Panc1 (cell line): Measurements from ENCODE around the gene ARL2. TPM values are rescaled to one million over a fixed set of nuclear protein-coding genes. Genes with fewer than 3 reads are reported as not detected.

Experiments
- ATAC-seq: fragments of 200-7000 bp; cut with Tn5 transposase; 2 replicates; pipeline ENCODE4 v1.9.1; 2020; ENCODE audit warnings: mild to moderate bottlenecking, moderate library complexity
- BruUV-seq: library from RNA; stranded (reverse); fragments of 400-500 nt; replicated peaks from 2 replicates; lab custom pipeline; 2021; lab: Mats Ljungman, UMichigan
- CTCF ChIA-PET: fragments of 300-600 bp; sonication (Branson Sonifier 250); formaldehyde crosslinking; loops from one replicate; lab custom pipeline; 2022; ENCODE audit warnings: antibody characterized with exemption; lab: Charles Lee
- POLR2A ChIA-PET: fragments of 300-600 bp; sonication (Branson Sonifier 250); formaldehyde crosslinking; loops from one replicate; lab custom pipeline; 2022; ENCODE audit warnings: antibody characterized with exemption; lab: Charles Lee
- DNase-seq: peaks from one replicate; pipeline ENCODE4 v3.0.0-alpha.2; 2010; ENCODE audit warnings: low read depth, low spot score
- H3K27ac ChIP-seq: 2 replicates; pipeline ENCODE4 v1.5.1; 2011; ENCODE audit warnings: mild to moderate bottlenecking, low read length, inconsistent platforms
- H3K27me3 ChIP-seq: fragments of 200-500 bp; sonication (Bioruptor generic); 2 replicates; pipeline ENCODE4 v1.6.0; 2014; ENCODE audit warnings: low read length, inconsistent platforms; ENCODE audit not compliant: control insufficient read depth, insufficient read depth
- H3K36me3 ChIP-seq: fragments of 200-500 bp; sonication (Bioruptor generic); 2 replicates; pipeline ENCODE4 v1.5.1; 2014; ENCODE audit warnings: inconsistent platforms, mild to moderate bottlenecking, low read length, moderate library complexity; ENCODE audit not compliant: control insufficient read depth, insufficient read depth
- H3K4me1 ChIP-seq: 2 replicates; pipeline ENCODE4 v1.5.1; 2011; ENCODE audit warnings: inconsistent platforms, mild to moderate bottlenecking, low read length, moderate library complexity; ENCODE audit not compliant: control insufficient read depth, insufficient read depth
- H3K4me3 ChIP-seq, 2 experiments: 2 replicates each; pipeline ENCODE4 v1.5.1; 2011 to 2012; ENCODE audit warnings: low read depth in 2 of 2, low read length in 2 of 2, mild to moderate bottlenecking in 2 of 2, inconsistent platforms in 1 of 2, moderate library complexity in 1 of 2
- H3K9me3 ChIP-seq: fragments of 200-500 bp; sonication (Bioruptor generic); 2 replicates; pipeline ENCODE4 v1.5.1; 2014; ENCODE audit warnings: low read depth, mild to moderate bottlenecking, inconsistent platforms, low read length, moderate library complexity; ENCODE audit not compliant: control insufficient read depth, insufficient read depth
- CTCF ChIP-seq: fragments of 450-650 bp; IDR thresholded peaks from 2 replicates; pipeline ENCODE4 v1.5.1; 2017; ENCODE audit warnings: mild to moderate bottlenecking
- POLR2AphosphoS5 ChIP-seq: IDR thresholded peaks from 2 replicates; pipeline ENCODE4 v1.6.1; 2012; ENCODE audit warnings: mild to moderate bottlenecking, low read depth, low read length, moderate library complexity
- REST ChIP-seq, 2 experiments: IDR thresholded peaks; 2 replicates each; pipeline ENCODE4 v1.6.1; 2011 to 2012; ENCODE audit warnings: low read depth in 2 of 2, control low read depth in 1 of 2, low read length in 1 of 2, mild to moderate bottlenecking in 1 of 2, moderate library complexity in 1 of 2; ENCODE audit not compliant: insufficient read depth in 1 of 2
- SIN3A ChIP-seq: IDR thresholded peaks from 2 replicates; pipeline ENCODE4 v1.6.1; 2012; ENCODE audit warnings: low read depth, mild to moderate bottlenecking, low read length, moderate library complexity, borderline replicate concordance; ENCODE audit not compliant: insufficient read depth
- TCF7L2 ChIP-seq: IDR thresholded peaks from 2 replicates; pipeline ENCODE4 v1.6.1; 2011; ENCODE audit warnings: mild to moderate bottlenecking, low read depth, low read length, inconsistent platforms
- in situ Hi-C: cut with HindIII; loops from 2 replicates; pipeline ENCODE4 v1.10.0; 2016; ENCODE audit warnings: low sequenced_read_pairs, low pct_unique_long_range_greater_than_20kb
- intact Hi-C: fragments of 100-400 bp; cut with micrococcal nuclease; formaldehyde crosslinking; loops from one replicate; pipeline ENCODE4 v1.10.0; 2022; ENCODE audit not compliant: unreplicated experiment
- total RNA-seq: library from RNA; stranded (reverse); gene quantifications from one replicate; pipeline ENCODE4 v1.2.1, GENCODE V29; 2021; ENCODE audit not compliant: unreplicated experiment

ARL2 gene
- total RNA-seq, 1 experiment from 2014 or later, result 177 TPM

- in situ Hi-C loops (no loop called here), intact Hi-C loops (no loop called here)
- H3K4me3 ChIP-seq, result peak within 1 kb of the TSS; percentile 27 to 53
- peak; percentile 79 for ATAC-seq
- H3K27ac ChIP-seq, result peak within 1 kb of the TSS; percentile 52
- peak; percentile 18 for DNase-seq
- H3K36me3 ChIP-seq, result no peaks in the 10 kb centered on the region
- no peaks in the 10 kb centered on the region for H3K9me3 ChIP-seq
- ChIA-PET CTCF (interaction anchor here (0.6 kb wide), 1 partner anchor 13 kb away, joined by 11 read pairs; no protein-coding TSS in a partner anchor), POLR2A (interaction anchor here (0.6 kb wide), 1 partner anchor 55 kb away, joined by 3 read pairs; no protein-coding TSS in a partner anchor)
- no peaks in the 10 kb centered on the region for H3K4me1 ChIP-seq
- peak; percentile 73 for TF ChIP-seq POLR2AphosphoS5
- TF ChIP-seq SIN3A, result no peak
- no peaks in the 10 kb centered on the region for H3K27me3 ChIP-seq
- no TSS peak for BruUV-seq
Observed at GRCh38 chr11:64971421-64972233, 42.3 kb upstream of the ARL2 start, which contains the start of gene MAJIN. Gene MAJIN, minus strand, starts transcription at chr11:64972108. Its CDS starts 12,703 bp downstream, at chr11:64959405.

- intact Hi-C loops, result no loop called here
- CTCF ChIA-PET, result interaction anchor here (0.7 kb wide), 3 partner anchors 11 to 770 kb away, joined by 4 to 12 read pairs (median 4); no protein-coding TSS in a partner anchor
- in situ Hi-C loops, result no loop called here
Observed at GRCh38 chr11:64974124-64974523, 39.8 kb upstream of the ARL2 start.

More at GRCh38 chr11:64974124-64974523, 39.8 kb upstream of the ARL2 start:
- Histone ChIP-seq H3K4me1 (no peaks in the 10 kb centered on the region), H3K27me3 (no peaks in the 10 kb centered on the region), H3K9me3 (no peaks in the 10 kb centered on the region), H3K27ac (no peak overlapping the region), H3K36me3 (no peaks in the 10 kb centered on the region), H3K4me3 (no peak overlapping the region)
- DNase-seq (no peak), ATAC-seq (no peak)
- BruUV-seq, result no TSS peak
- POLR2A ChIA-PET, result no interaction called here
- no peak for TF ChIP-seq POLR2AphosphoS5
- no peak for TF ChIP-seq CTCF
- no peak for TF ChIP-seq TCF7L2
- no peak for TF ChIP-seq REST (IDR thresholded peaks at IDR 0.05; ENCODE audit: insufficient read depth in 1 of 2, low read depth in 2 of 2, low read length in 1 of 2)
- no peak for TF ChIP-seq SIN3A
